SK-N-SH treated with all-trans-retinoic acid at 6 μM for 48 hours (cell line): ENCODE results near the gene C11orf68.
"Not testable (repeated sequence)": the region's sequence is repeated elsewhere in the genome, so short reads cannot be mapped to it uniquely, and the experiment has no call there.

ENCODE experiments used
- ATAC-seq: fragments of 200-7000 bp; cut with Tn5 transposase; 3 replicates; pipeline ENCODE4 v1.9.1; 2020; ENCODE audit warnings: mild to moderate bottlenecking, moderate library complexity
- BACH2 ChIP-seq: fragments of 250-450 bp; sonication (Bioruptor Pico); IDR thresholded peaks from 2 replicates; pipeline ENCODE4 v1.9.0; 2021; ENCODE audit warnings: mild to moderate bottlenecking, borderline replicate concordance
- CREB5 ChIP-seq: fragments of 250-450 bp; sonication (Bioruptor Pico); IDR thresholded peaks from 2 replicates; pipeline ENCODE4 v1.5.1; 2020; ENCODE audit warnings: low read depth, mild to moderate bottlenecking, moderate library complexity
- CSDC2 ChIP-seq: fragments of 250-450 bp; sonication (Bioruptor Pico); IDR thresholded peaks from 2 replicates; pipeline ENCODE4 v1.5.0; 2020; ENCODE audit warnings: mild to moderate bottlenecking, moderate library complexity
- CSRNP3 ChIP-seq: fragments of 250-450 bp; sonication (Bioruptor Pico); IDR thresholded peaks from 2 replicates; pipeline ENCODE4 v1.5.1; 2021; ENCODE audit warnings: mild to moderate bottlenecking, moderate library complexity
- ESRRG ChIP-seq: fragments of 250-450 bp; sonication (Bioruptor Pico); IDR thresholded peaks from 2 replicates; pipeline ENCODE4 v1.6.1; 2021; ENCODE audit warnings: mild to moderate bottlenecking
- GLIS3 ChIP-seq: fragments of 250-450 bp; sonication (Bioruptor Pico); IDR thresholded peaks from 2 replicates; pipeline ENCODE4 v1.5.0; 2020; ENCODE audit warnings: mild to moderate bottlenecking, moderate library complexity
- ISL1 ChIP-seq: fragments of 250-450 bp; sonication (Bioruptor Pico); IDR thresholded peaks from 2 replicates; pipeline ENCODE4 v2.1.2; 2022; ENCODE audit warnings: mild to moderate bottlenecking, moderate library complexity
- OSR1 ChIP-seq: fragments of 250-450 bp; sonication (Bioruptor Pico); IDR thresholded peaks from 2 replicates; pipeline ENCODE4 v1.8.0; 2022; ENCODE audit warnings: moderate library complexity, mild to moderate bottlenecking, inconsistent platforms
- SNAI2 ChIP-seq: fragments of 250-450 bp; sonication (Bioruptor Pico); IDR thresholded peaks from 2 replicates; pipeline ENCODE4 v1.5.0; 2020; ENCODE audit warnings: mild to moderate bottlenecking, moderate library complexity
- TCF4 ChIP-seq: fragments of 250-450 bp; sonication (Bioruptor Pico); IDR thresholded peaks from 2 replicates; pipeline ENCODE4 v1.8.0; 2021; ENCODE audit warnings: mild to moderate bottlenecking, moderate library complexity, borderline replicate concordance
- TOX ChIP-seq: fragments of 250-450 bp; sonication (Bioruptor Pico); IDR thresholded peaks from 2 replicates; pipeline ENCODE4 v1.8.0; 2021; ENCODE audit warnings: mild to moderate bottlenecking, moderate library complexity, borderline replicate concordance
- ZC3H10 ChIP-seq: fragments of 250-450 bp; sonication (Bioruptor Pico); IDR thresholded peaks from 2 replicates; pipeline ENCODE4 v1.5.1; 2021; ENCODE audit warnings: mild to moderate bottlenecking, moderate library complexity
- ZFP3 ChIP-seq: fragments of 250-450 bp; sonication (Bioruptor Pico); IDR thresholded peaks from 2 replicates; pipeline ENCODE4 v1.5.0; 2020; ENCODE audit warnings: mild to moderate bottlenecking, moderate library complexity
- ZNF565 ChIP-seq: fragments of 450-650 bp; formaldehyde crosslinking; conservative IDR thresholded peaks from 2 replicates; pipeline ENCODE4 v1.5.0; 2020; ENCODE audit warnings: low read depth, mild to moderate bottlenecking, moderate library complexity
- ZNF70 ChIP-seq: fragments of 450-650 bp; formaldehyde crosslinking; IDR thresholded peaks from 2 replicates; pipeline ENCODE4 v1.5.0; 2020; ENCODE audit warnings: mild to moderate bottlenecking, moderate library complexity
- ZNF8 ChIP-seq: fragments of 450-650 bp; formaldehyde crosslinking; IDR thresholded peaks from 2 replicates; pipeline ENCODE4 v1.5.0; 2020; ENCODE audit warnings: mild to moderate bottlenecking, moderate library complexity
- TF ChIP-seq, protein P1 (sequence below): fragments of 250-450 bp; sonication (Bioruptor Pico); IDR thresholded peaks from 2 replicates; pipeline ENCODE4 v1.8.0; 2021; ENCODE audit warnings: low read depth, mild to moderate bottlenecking, moderate library complexity, borderline replicate concordance

Gene C11orf68

DNA sequence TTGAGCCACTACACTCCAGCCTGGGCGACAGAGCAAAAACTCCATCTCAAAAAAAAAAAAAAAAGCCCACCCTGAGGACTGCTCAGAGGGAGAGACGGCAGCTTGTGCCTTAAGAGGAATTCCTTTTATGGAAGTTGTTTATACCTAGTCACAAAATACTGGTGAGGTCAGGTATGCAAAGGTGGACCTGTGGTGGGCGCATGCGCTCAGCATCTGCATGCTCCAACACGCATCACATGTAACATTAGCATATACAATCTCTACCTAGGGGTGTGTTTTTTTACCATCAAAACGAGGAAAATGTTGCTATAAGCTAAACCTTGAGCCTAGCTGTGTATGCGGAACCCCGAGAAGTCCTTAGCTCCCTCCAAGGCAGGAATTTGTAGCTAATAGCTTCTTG, 35.9 kb upstream of the C11orf68 start (continued):
- TF ChIP-seq ZC3H10 (CRISPR knock-in tag) = no peak
- TF ChIP-seq CSRNP3 = no peak
- TF ChIP-seq ZNF8 (CRISPR knock-in tag) = no peak

- TF ChIP-seq SNAI2 (CRISPR knock-in tag) (no peak), ESRRG (CRISPR knock-in tag) (no peak), GLIS3 (CRISPR knock-in tag) (no peak), CREB5 (CRISPR knock-in tag) (no peak)
- TF ChIP-seq, all 23 proteins: peak for 0
- ATAC-seq = no peak
These were observed 34.6 kb upstream of the C11orf68 start for GRCh38 chr11:65953471-65953870.

DNA sequence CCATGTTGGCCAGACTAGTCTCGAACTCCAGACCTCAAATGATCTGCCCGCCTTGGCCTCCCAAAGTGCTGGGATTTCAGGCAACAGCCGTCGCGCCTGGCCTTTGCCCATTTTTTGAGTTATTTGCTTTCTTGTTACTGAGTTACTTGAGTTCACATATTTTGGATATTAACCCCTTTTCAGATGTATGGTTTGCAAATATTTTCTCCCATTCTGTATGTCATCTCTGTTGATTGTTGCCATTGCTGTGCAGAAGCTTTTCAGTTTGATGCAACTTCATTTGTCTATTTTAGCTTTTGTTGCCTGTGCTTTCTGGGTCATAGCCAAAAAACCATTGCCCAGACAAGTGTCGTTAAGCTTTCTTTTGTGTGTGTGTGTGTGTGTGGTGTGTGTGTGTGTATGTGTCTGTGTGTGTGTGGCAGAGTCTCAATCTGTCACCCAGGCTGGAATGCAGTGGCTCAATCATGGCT, 33.2 kb upstream of the C11orf68 start:
- TF ChIP-seq TCF4 (CRISPR knock-in tag) (no peak), OSR1 (no peak), ZNF70 (no peak), ZC3H10 (CRISPR knock-in tag) (no peak), CSRNP3 (no peak), ZNF565 (CRISPR knock-in tag) (no peak), ISL1 (CRISPR knock-in tag) (no peak), SNAI2 (CRISPR knock-in tag) (no peak), BACH2 (CRISPR knock-in tag) (no peak), ZFP3 (CRISPR knock-in tag) (no peak), CSDC2 (no peak), ZNF8 (CRISPR knock-in tag) (no peak)
- TF ChIP-seq, protein P1, sequence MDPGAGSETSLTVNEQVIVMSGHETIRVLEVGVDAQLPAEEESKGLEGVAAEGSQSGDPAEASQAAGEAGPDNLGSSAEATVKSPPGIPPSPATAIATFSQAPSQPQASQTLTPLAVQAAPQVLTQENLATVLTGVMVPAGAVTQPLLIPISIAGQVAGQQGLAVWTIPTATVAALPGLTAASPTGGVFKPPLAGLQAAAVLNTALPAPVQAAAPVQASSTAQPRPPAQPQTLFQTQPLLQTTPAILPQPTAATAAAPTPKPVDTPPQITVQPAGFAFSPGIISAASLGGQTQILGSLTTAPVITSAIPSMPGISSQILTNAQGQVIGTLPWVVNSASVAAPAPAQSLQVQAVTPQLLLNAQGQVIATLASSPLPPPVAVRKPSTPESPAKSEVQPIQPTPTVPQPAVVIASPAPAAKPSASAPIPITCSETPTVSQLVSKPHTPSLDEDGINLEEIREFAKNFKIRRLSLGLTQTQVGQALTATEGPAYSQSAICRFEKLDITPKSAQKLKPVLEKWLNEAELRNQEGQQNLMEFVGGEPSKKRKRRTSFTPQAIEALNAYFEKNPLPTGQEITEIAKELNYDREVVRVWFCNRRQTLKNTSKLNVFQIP (CRISPR knock-in tag) = no peak

GRCh38 chr11:65951641-65952040, 32.8 kb upstream of the C11orf68 start:
- not testable (repeated sequence) for ATAC-seq

More for the DNA sequence above, 33.2 kb upstream of the C11orf68 start:
- no peak for ATAC-seq

DNA sequence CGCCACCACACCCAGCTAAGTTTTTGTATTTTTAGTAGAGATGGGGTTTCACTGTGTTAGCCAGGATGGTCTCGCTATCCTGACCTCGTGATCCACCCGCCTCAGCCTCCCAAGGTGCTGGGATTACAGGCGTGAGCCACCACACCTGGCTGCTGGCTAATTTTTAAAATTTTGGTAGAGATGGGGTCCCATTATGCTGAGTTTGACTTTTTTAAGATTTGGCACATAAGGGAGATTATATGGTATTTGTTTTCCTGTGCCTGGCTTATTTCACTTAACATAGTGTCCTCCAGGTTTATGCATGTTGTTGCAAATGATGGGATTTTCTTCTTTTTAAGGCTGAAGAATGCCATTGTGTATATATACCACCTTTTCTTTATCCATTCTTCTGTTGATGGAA, 31.8 kb upstream of the C11orf68 start:
- ATAC-seq = not testable (repeated sequence)

DNA sequence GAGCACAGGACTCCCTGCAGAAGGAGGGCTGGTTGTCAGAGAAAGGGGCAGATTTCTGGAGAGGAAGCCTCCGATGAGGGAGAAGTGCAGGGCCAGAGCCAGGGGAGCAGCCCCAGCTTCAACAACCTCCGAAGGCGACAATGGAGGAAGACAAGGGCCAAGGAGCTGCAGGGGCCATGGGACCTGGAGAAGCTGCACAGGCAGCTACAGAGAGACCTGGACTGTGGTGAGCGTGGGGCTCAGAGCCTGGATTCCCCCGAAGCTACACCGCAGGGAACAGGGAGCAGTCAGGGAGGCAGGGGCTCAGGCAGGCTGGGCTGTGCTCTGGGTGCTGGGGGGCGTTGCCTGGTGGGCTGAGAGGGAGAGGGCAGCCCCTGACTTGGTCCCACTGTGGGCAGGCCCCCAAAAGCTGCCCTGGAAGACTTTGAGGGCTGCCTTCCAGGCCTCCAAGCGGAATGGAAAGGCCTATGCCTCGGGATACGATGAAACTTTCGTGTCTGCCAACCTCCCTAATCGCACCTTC, 28.8 kb upstream of the C11orf68 start:
- TF ChIP-seq CSDC2 (no peak), TOX (CRISPR knock-in tag) (no peak), ZNF8 (CRISPR knock-in tag) (no peak), ZNF70 (no peak), CREB5 (CRISPR knock-in tag) (no peak), ESRRG (CRISPR knock-in tag) (no peak), ZC3H10 (CRISPR knock-in tag) (no peak)
- no peak for ATAC-seq
